ENCODE results near the gene RAB35.

DNA sequence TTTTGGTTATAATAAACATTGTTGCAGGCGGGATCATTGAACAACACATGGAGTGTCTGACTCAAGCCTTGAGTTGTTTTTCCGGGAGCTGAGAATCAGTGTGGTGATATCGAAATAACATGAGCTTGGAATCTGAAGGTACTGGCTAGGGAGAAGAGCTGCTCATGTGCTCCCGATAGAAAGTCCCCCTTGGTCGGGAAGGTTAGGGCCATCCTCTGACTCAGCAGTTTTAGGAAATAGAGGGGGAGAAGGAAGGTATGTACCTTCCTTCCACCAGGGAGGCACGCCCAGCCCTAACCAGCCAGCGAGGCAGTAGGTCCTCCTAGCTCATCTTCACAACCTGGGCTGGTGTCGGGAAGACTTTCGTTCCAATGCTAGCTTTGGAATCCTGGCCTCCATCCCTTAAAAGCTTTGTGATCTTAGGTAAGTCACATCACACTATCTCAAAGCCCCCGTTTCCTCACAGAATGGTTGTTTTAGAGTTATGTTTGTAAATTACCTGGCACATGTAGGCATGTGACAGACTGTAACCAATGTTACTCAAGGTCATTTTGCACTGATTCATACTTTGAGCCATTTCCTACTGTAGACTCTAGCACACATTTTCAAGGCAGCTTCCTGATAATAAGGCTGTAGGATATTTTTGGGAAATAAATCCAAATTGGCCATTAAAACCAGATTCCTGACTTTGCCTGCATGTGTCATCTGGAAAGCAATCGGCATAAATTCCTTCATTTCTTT lies 1.9 kb upstream of the RAB35 start:
- TF ChIP-seq POLR2AphosphoS5 (IDR thresholded peaks at IDR 0.05; ENCODE audit: insufficient read depth in 1 of 2, low read depth in 1 of 2) (no peak), CTCF (IDR thresholded peaks at IDR 0.05) (no peak)

Data from vagina (tissue), 2 donors.